SK-N-SH (cell line): ENCODE data around the gene SLC51A.

Source experiments
- CHD2 ChIP-seq: fragments of 150-350 bp; IDR thresholded peaks from 2 replicates; pipeline ENCODE4 v1.6.1; 2018; ENCODE audit warnings: low read length; ENCODE audit not compliant: partially characterized antibody
- EP300 ChIP-seq, 2 experiments: IDR thresholded peaks; 2 replicates each; pipeline versions ENCODE4 v1.4.0 to v1.6.1; 2012; ENCODE audit warnings: borderline replicate concordance in 1 of 2, low read depth in 1 of 2, low read length in 1 of 2
- EZH2phosphoT487 ChIP-seq: fragments of 200-600 bp; sonication (generic); IDR thresholded peaks from 2 replicates; pipeline ENCODE4 v1.6.1; 2017; ENCODE audit warnings: low read depth, mixed run types, mild to moderate bottlenecking, antibody characterized with exemption, moderate library complexity, borderline replicate concordance
- FOXM1 ChIP-seq: IDR thresholded peaks from 2 replicates; pipeline ENCODE4 v1.4.0; 2012; ENCODE audit warnings: low read depth, mild to moderate bottlenecking
- JUND ChIP-seq: IDR thresholded peaks from 2 replicates; pipeline ENCODE4 v1.4.0; 2012
- MXI1 ChIP-seq: IDR thresholded peaks from 2 replicates; pipeline ENCODE4 v1.6.1; 2012; ENCODE audit warnings: mild to moderate bottlenecking, low read depth, low read length, improper control_type of control experiment
- NFIC ChIP-seq: IDR thresholded peaks from 2 replicates; pipeline ENCODE4 v1.4.0; 2012; ENCODE audit warnings: borderline replicate concordance
- NRF1 ChIP-seq: IDR thresholded peaks from 2 replicates; pipeline ENCODE4 v1.6.1; 2012; ENCODE audit warnings: low read depth, mild to moderate bottlenecking, low read length
- RCOR1 ChIP-seq: fragments of 150-350 bp; IDR thresholded peaks from 2 replicates; pipeline ENCODE4 v1.6.1; 2017; ENCODE audit warnings: antibody characterized with exemption, low read length
- TEAD4 ChIP-seq: IDR thresholded peaks from 2 replicates; pipeline ENCODE4 v1.4.0; 2012; ENCODE audit warnings: mild to moderate bottlenecking, borderline replicate concordance; ENCODE audit not compliant: insufficient read depth
- TF ChIP-seq, protein P1 (sequence below): fragments of 200-600 bp; sonication (generic); IDR thresholded peaks from 2 replicates; pipeline ENCODE4 v1.6.1; 2017; ENCODE audit warnings: antibody characterized with exemption, mild to moderate bottlenecking, moderate library complexity
- TF ChIP-seq, protein P2 (sequence below): fragments of 150-350 bp; IDR thresholded peaks from 2 replicates; pipeline ENCODE4 v1.6.1; 2016; ENCODE audit warnings: mild to moderate bottlenecking, low read depth, low read length

DNA sequence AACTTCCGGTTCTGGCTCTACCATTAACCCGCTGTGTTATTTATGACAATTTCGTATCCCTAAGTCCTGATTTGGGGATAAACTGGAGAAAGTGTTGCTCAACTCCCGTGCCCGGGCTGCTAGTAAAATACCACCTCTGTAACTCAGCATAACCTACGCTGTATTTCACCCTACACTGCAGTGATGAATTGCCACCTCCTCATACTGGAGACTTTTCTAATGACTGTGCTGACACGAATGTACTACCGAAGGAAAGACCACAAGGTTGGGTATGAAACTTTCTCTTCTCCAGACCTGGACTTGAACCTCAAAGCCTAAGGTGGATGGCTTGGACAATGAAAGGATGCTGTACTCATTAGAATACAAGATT is 16.5 kb downstream of the SLC51A start:
- TF ChIP-seq NFIC (no peak), TEAD4 (no peak), FOXM1 (no peak), MXI1 (no peak), RCOR1 (no peak), CHD2 (no peak), EZH2phosphoT487 (no peak), EP300 (IDR thresholded peaks at IDR 0.05; ENCODE audit: borderline replicate concordance in 1 of 2, low read depth in 1 of 2, low read length in 1 of 2) (no peak), NRF1 (no peak), JUND (no peak)
- TF ChIP-seq, protein P1, sequence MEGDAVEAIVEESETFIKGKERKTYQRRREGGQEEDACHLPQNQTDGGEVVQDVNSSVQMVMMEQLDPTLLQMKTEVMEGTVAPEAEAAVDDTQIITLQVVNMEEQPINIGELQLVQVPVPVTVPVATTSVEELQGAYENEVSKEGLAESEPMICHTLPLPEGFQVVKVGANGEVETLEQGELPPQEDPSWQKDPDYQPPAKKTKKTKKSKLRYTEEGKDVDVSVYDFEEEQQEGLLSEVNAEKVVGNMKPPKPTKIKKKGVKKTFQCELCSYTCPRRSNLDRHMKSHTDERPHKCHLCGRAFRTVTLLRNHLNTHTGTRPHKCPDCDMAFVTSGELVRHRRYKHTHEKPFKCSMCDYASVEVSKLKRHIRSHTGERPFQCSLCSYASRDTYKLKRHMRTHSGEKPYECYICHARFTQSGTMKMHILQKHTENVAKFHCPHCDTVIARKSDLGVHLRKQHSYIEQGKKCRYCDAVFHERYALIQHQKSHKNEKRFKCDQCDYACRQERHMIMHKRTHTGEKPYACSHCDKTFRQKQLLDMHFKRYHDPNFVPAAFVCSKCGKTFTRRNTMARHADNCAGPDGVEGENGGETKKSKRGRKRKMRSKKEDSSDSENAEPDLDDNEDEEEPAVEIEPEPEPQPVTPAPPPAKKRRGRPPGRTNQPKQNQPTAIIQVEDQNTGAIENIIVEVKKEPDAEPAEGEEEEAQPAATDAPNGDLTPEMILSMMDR = no peak
- TF ChIP-seq, protein P2, sequence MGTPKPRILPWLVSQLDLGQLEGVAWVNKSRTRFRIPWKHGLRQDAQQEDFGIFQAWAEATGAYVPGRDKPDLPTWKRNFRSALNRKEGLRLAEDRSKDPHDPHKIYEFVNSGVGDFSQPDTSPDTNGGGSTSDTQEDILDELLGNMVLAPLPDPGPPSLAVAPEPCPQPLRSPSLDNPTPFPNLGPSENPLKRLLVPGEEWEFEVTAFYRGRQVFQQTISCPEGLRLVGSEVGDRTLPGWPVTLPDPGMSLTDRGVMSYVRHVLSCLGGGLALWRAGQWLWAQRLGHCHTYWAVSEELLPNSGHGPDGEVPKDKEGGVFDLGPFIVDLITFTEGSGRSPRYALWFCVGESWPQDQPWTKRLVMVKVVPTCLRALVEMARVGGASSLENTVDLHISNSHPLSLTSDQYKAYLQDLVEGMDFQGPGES = no peak
